HepG2 (cell line): Measurements from ENCODE around the gene SPATA32. TPM values are rescaled to one million over a fixed set of nuclear protein-coding genes. Genes with fewer than 3 reads are reported as not detected.

Experiments used
- ARID2 ChIP-seq: sonication (generic); formaldehyde crosslinking; IDR thresholded peaks from 2 replicates; pipeline ENCODE4 v1.8.1; 2022; ENCODE audit warnings: mild to moderate bottlenecking, missing genetic modification reagents, borderline replicate concordance
- ATF4 ChIP-seq, 2 experiments: fragments of 450-650 bp in 1 of 2; sonication (generic) in 1 of 2; formaldehyde crosslinking; IDR thresholded peaks; 2 replicates each; pipeline versions ENCODE4 v1.5.0 to v1.8.0; 2020 to 2022; ENCODE audit warnings: mild to moderate bottlenecking in 1 of 2, missing genetic modification reagents in 1 of 2
- ATM ChIP-seq: fragments of 450-650 bp; IDR thresholded peaks from 2 replicates; pipeline ENCODE4 v1.7.1; 2017; ENCODE audit warnings: mild to moderate bottlenecking, borderline replicate concordance
- DNMT1 ChIP-seq: sonication (generic); formaldehyde crosslinking; IDR thresholded peaks from 2 replicates; pipeline ENCODE4 v1.5.1; 2020; ENCODE audit warnings: mild to moderate bottlenecking, missing genetic modification reagents
- DPF2 ChIP-seq: sonication (generic); formaldehyde crosslinking; IDR thresholded peaks from 2 replicates; pipeline ENCODE4 v1.4.0; 2020; ENCODE audit warnings: mild to moderate bottlenecking, low read depth, missing genetic modification reagents, borderline replicate concordance
- FOXK2 ChIP-seq: fragments of 450-650 bp; IDR thresholded peaks from 2 replicates; pipeline ENCODE4 v1.6.1; 2016
- FOXP4 ChIP-seq: sonication (generic); formaldehyde crosslinking; IDR thresholded peaks from 2 replicates; pipeline ENCODE4 v1.4.0; 2020; ENCODE audit warnings: missing genetic modification reagents
- HDAC2 ChIP-seq: sonication (generic); formaldehyde crosslinking; IDR thresholded peaks from 2 replicates; pipeline ENCODE4 v1.4.0; 2020; ENCODE audit warnings: missing genetic modification reagents
- HMG20A ChIP-seq: IDR thresholded peaks from 2 replicates; pipeline ENCODE4 v1.6.1; 2016; ENCODE audit warnings: borderline replicate concordance
- HMG20B ChIP-seq: conservative IDR thresholded peaks from 2 replicates; pipeline ENCODE4 v1.6.1; 2016; ENCODE audit warnings: missing genetic modification reagents, missing compliant biosample characterization
- IRF1 ChIP-seq: sonication (generic); formaldehyde crosslinking; IDR thresholded peaks from 2 replicates; pipeline ENCODE4 v1.4.0; 2020; ENCODE audit warnings: low read depth, mild to moderate bottlenecking, missing genetic modification reagents
- JARID2 ChIP-seq: sonication (generic); formaldehyde crosslinking; IDR thresholded peaks from 2 replicates; pipeline ENCODE4 v1.8.1; 2023; ENCODE audit warnings: missing genetic modification reagents, inconsistent platforms; ENCODE audit not compliant: insufficient replicate concordance
- NFE2 ChIP-seq: sonication (generic); formaldehyde crosslinking; IDR thresholded peaks from 2 replicates; pipeline ENCODE4 v1.4.0; 2020; ENCODE audit warnings: missing genetic modification reagents
- NPAS2 ChIP-seq: sonication (generic); formaldehyde crosslinking; IDR thresholded peaks from 2 replicates; pipeline ENCODE4 v1.8.0; 2022; ENCODE audit warnings: mild to moderate bottlenecking, missing genetic modification reagents, borderline replicate concordance
- RBAK ChIP-seq: sonication (generic); formaldehyde crosslinking; IDR thresholded peaks from 2 replicates; pipeline ENCODE4 v1.5.1; 2020; ENCODE audit warnings: mild to moderate bottlenecking, missing genetic modification reagents
- SRSF9 ChIP-seq: fragments of 200-400 bp; formaldehyde crosslinking; IDR thresholded peaks from 2 replicates; pipeline ENCODE4 v1.6.1; 2018; ENCODE audit warnings: borderline replicate concordance, mild to moderate bottlenecking, low read depth, low read length; ENCODE audit not compliant: insufficient read depth, poor library complexity, severe bottlenecking
- TARDBP ChIP-seq: sonication (generic); formaldehyde crosslinking; IDR thresholded peaks from 2 replicates; pipeline ENCODE4 v1.8.0; 2022; ENCODE audit warnings: mild to moderate bottlenecking, missing genetic modification reagents
- TCF7 ChIP-seq: sonication (generic); IDR thresholded peaks from 2 replicates; pipeline ENCODE4 v1.6.1; 2016; ENCODE audit warnings: antibody characterized with exemption, low read depth
- THAP7 ChIP-seq: sonication (generic); formaldehyde crosslinking; IDR thresholded peaks from 2 replicates; pipeline ENCODE4 v1.8.1; 2023; ENCODE audit warnings: mild to moderate bottlenecking, missing genetic modification reagents
- ZBTB20 ChIP-seq: sonication (generic); formaldehyde crosslinking; IDR thresholded peaks from 2 replicates; pipeline ENCODE4 v1.8.1; 2023; ENCODE audit warnings: missing genetic modification reagents, low read depth, mild to moderate bottlenecking, borderline replicate concordance
- ZNF205 ChIP-seq: IDR thresholded peaks from 2 replicates; pipeline ENCODE4 v1.6.1; 2018; ENCODE audit warnings: missing biosample characterization, missing genetic modification reagents
- ZNF274 ChIP-seq: sonication (generic); formaldehyde crosslinking; IDR thresholded peaks from 2 replicates; pipeline ENCODE4 v1.5.1; 2020; ENCODE audit warnings: mild to moderate bottlenecking, missing genetic modification reagents
- ZNF3 ChIP-seq: IDR thresholded peaks from 2 replicates; pipeline ENCODE4 v1.7.0; 2017; ENCODE audit warnings: inconsistent platforms
- ZNF383 ChIP-seq: sonication (generic); formaldehyde crosslinking; IDR thresholded peaks from 2 replicates; pipeline ENCODE4 v1.4.0; 2020; ENCODE audit warnings: missing genetic modification reagents, mild to moderate bottlenecking, borderline replicate concordance
- ZNF501 ChIP-seq: sonication (generic); formaldehyde crosslinking; IDR thresholded peaks from 2 replicates; pipeline ENCODE4 v1.5.1; 2020; ENCODE audit warnings: mild to moderate bottlenecking, moderate library complexity, missing genetic modification reagents
- ZNF580 ChIP-seq: IDR thresholded peaks from 2 replicates; pipeline ENCODE4 v1.6.1; 2016; ENCODE audit warnings: low read depth, borderline replicate concordance
- ZNF788 ChIP-seq: sonication (generic); formaldehyde crosslinking; IDR thresholded peaks from 2 replicates; pipeline ENCODE4 v1.5.0; 2020; ENCODE audit warnings: mild to moderate bottlenecking, missing genetic modification reagents, borderline replicate concordance
- polyA plus RNA-seq, 8 experiments: library from polyadenylated mRNA; depleted of rRNA in 3 of 8; stranded (reverse) in 7 of 8; unstranded in 1 of 8; fragments of >200 nt; fragmentation: Illumina TruSeq in 4 of 8; extraction: Trizol in 4 of 8; gene quantifications; 2 replicates each; pipeline versions ENCODE4 v1.2.1 to v1.2.3, GENCODE V29; 2011 to 2016; ENCODE audit warnings: low read depth in 4 of 8, missing spikeins in 1 of 8, mixed read lengths in 1 of 8; ENCODE audit not compliant: insufficient read depth in 1 of 8
- total RNA-seq, 5 experiments: library from RNA; depleted of rRNA; stranded (reverse); fragments of >200 nt; fragmentation: Illumina TruSeq; extraction: Trizol; gene quantifications; 2 replicates each; pipeline ENCODE4 v1.2.3, GENCODE V29; 2016; ENCODE audit warnings: low read depth in 1 of 5

The SPATA32 gene
- total and polyA plus RNA-seq, 2 of the 13 experiments (the other 11 are each of a cell fraction or from before 2014, with no cell fraction given), result not detected

- TF ChIP-seq TCF7, result no peak
- TF ChIP-seq TARDBP (CRISPR knock-in tag), result 0 out of 2 replicates have a peak, but pooled peaks have one; percentile 38
- no peak for TF ChIP-seq JARID2 (CRISPR knock-in tag)
- peak; percentile 59; the same call in 1 of the 2 replicates for TF ChIP-seq ZNF205 (CRISPR knock-in tag)
- no peak for TF ChIP-seq FOXP4 (CRISPR knock-in tag)
- no peak for TF ChIP-seq FOXK2
- TF ChIP-seq HDAC2 (CRISPR knock-in tag), result no peak
- TF ChIP-seq ATF4 (CRISPR knock-in tag; IDR thresholded peaks at IDR 0.05), result peak in 1 of 2 experiments; percentile 35; a peak in 1 of 4 replicates
- TF ChIP-seq DNMT1, result no peak
- no peak for TF ChIP-seq ZNF383 (CRISPR knock-in tag)
- no peak for TF ChIP-seq RBAK (CRISPR knock-in tag)
- TF ChIP-seq ZNF3, result no peak
- peak; percentile 67; the same call in 1 of the 2 replicates for TF ChIP-seq ARID2 (CRISPR knock-in tag)
- no peak for TF ChIP-seq IRF1 (CRISPR knock-in tag)
- TF ChIP-seq HMG20A (CRISPR knock-in tag), result no peak
- TF ChIP-seq SRSF9, result no peak
- TF ChIP-seq ZNF580 (CRISPR knock-in tag), result no peak
- TF ChIP-seq THAP7 (CRISPR knock-in tag), result no peak
- no peak for TF ChIP-seq NPAS2 (CRISPR knock-in tag)
- no peak for TF ChIP-seq DPF2
- TF ChIP-seq ZNF788 (CRISPR knock-in tag), result peak; percentile 71; the same call in 1 of the 2 replicates
- peak; percentile 53; the same call in 1 of the 2 replicates for TF ChIP-seq HMG20B (CRISPR knock-in tag)
- no peak; the same call in 1 of the 2 replicates for TF ChIP-seq ZNF274
- TF ChIP-seq ATM, result no peak
- no peak for TF ChIP-seq ZBTB20
- TF ChIP-seq ZNF501, result no peak; the same call in none of the 2 replicates
- no peak for TF ChIP-seq NFE2 (CRISPR knock-in tag)
These were observed 14.3 kb downstream of the SPATA32 start (continued) for GRCh38 chr17:45247429-45248131.
